BLaER1 treated with 17β-estradiol and CSF1 and Interleukin-3, amounts not matched to agents 10 nM and 100 nM (cell line): Measurements from ENCODE around the gene PPM1E.
"Not testable (repeated sequence)": the region's sequence is repeated elsewhere in the genome, so short reads cannot be mapped to it uniquely, and the experiment has no call there.

ENCODE experiments used
- H3K27ac ChIP-seq, 11 experiments: shearing (Covaris generic); formaldehyde crosslinking; 2 replicates each; pipeline ENCODE4 v1.8.1; 2022
- H3K27me3 ChIP-seq, 11 experiments: shearing (Covaris generic); formaldehyde crosslinking; 2 replicates each; pipeline ENCODE4 v1.8.1; 2022
- H3K36me3 ChIP-seq, 11 experiments: shearing (Covaris generic); formaldehyde crosslinking; 2 replicates each; pipeline ENCODE4 v1.8.1; 2022
- H3K4me1 ChIP-seq, 10 experiments: shearing (Covaris generic); formaldehyde crosslinking; 2 replicates each; pipeline ENCODE4 v1.8.1; 2022
- H3K4me2 ChIP-seq, 11 experiments: shearing (Covaris generic); formaldehyde crosslinking; 2 replicates each; pipeline ENCODE4 v1.8.1; 2022
- H3K4me3 ChIP-seq, 10 experiments: shearing (Covaris generic); formaldehyde crosslinking; 2 replicates each; pipeline ENCODE4 v1.8.1; 2022
- H3K9ac ChIP-seq, 11 experiments: shearing (Covaris generic); formaldehyde crosslinking; 2 replicates each; pipeline ENCODE4 v1.8.1; 2022
- H3K9me3 ChIP-seq, 11 experiments: shearing (Covaris generic); formaldehyde crosslinking; replicated peaks in 1 of 11; 2 replicates each; pipeline ENCODE4 v1.8.1; 2022
- H4K20me1 ChIP-seq, 11 experiments: shearing (Covaris generic); formaldehyde crosslinking; 2 replicates each; pipeline ENCODE4 v1.8.1; 2022
- Cebpa-rat ChIP-seq, 11 experiments: shearing (Covaris generic); IDR thresholded peaks; 2 replicates each; pipeline ENCODE4 v1.8.1; 2022

PPM1E gene

GRCh38 chr17:58760248-58760647 lies 4.6 kb downstream of the PPM1E start:
- H3K9ac ChIP-seq = no peak overlapping the region
- peaks cover 0 to 10% (median 0%) of the 10 kb centered on the region in 11 experiments; a peak in 2 of 22 replicates for H4K20me1 ChIP-seq
- no peaks in the 10 kb centered on the region for H3K36me3 ChIP-seq
- peaks cover 8 to 22% (median 19%) of the 10 kb centered on the region in 10 experiments; a peak in 19 of 20 replicates for H3K4me1 ChIP-seq
- H3K4me2 ChIP-seq = no peak overlapping the region
- TF ChIP-seq Cebpa-rat (IDR thresholded peaks at IDR 0.05) = no peak
- H3K9me3 ChIP-seq = no peaks in the 10 kb centered on the region
- peaks cover 10 to 30% (median 24%) of the 10 kb centered on the region in 11 experiments; a peak in 19 of 22 replicates for H3K27me3 ChIP-seq
- no peak overlapping the region for H3K4me3 ChIP-seq
- H3K27ac ChIP-seq = no peak overlapping the region

- peaks cover 0 to 5% (median 0%) of the 10 kb centered on the region in 11 experiments; a peak in 1 of 22 replicates for H4K20me1 ChIP-seq
- H3K27ac ChIP-seq = no peak overlapping the region
- no peaks in the 10 kb centered on the region for H3K9me3 ChIP-seq
- no peak overlapping the region for H3K9ac ChIP-seq
- no peak overlapping the region for H3K4me2 ChIP-seq
- H3K27me3 ChIP-seq = peaks cover 0 to 1% (median 0%) of the 10 kb centered on the region in 11 experiments; a peak in 3 of 22 replicates
- H3K36me3 ChIP-seq = no peaks in the 10 kb centered on the region
- no peak for TF ChIP-seq Cebpa-rat (IDR thresholded peaks at IDR 0.05)
- no peak overlapping the region for H3K4me3 ChIP-seq
- H3K4me1 ChIP-seq = peaks cover 0 to 7% (median 6%) of the 10 kb centered on the region in 10 experiments; a peak in 11 of 20 replicates
These were observed 7.6 kb downstream of the PPM1E start for GRCh38 chr17:58763263-58763662.

GRCh38 chr17:58764373-58764772 lies 8.7 kb downstream of the PPM1E start:
- H4K20me1 ChIP-seq = no peaks in the 10 kb centered on the region
- no peak overlapping the region for H3K27ac ChIP-seq
- H3K27me3 ChIP-seq = no peaks in the 10 kb centered on the region
- no peak overlapping the region for H3K4me3 ChIP-seq
- no peak overlapping the region for H3K9ac ChIP-seq
- H3K9me3 ChIP-seq = no peaks in the 10 kb centered on the region
- TF ChIP-seq Cebpa-rat (IDR thresholded peaks at IDR 0.05) = no peak
- H3K4me2 ChIP-seq = peak overlapping the region in 7 of 11 experiments; percentile 1 to 55 (median 29); a peak in 11 of 22 replicates
- peaks cover 0 to 7% (median 6%) of the 10 kb centered on the region in 10 experiments; a peak in 11 of 20 replicates for H3K4me1 ChIP-seq
- no peaks in the 10 kb centered on the region for H3K36me3 ChIP-seq

GRCh38 chr17:58778482-58778881 lies 22.8 kb downstream of the PPM1E start:
- H3K27me3 ChIP-seq, H3K4me3 ChIP-seq, H3K36me3 ChIP-seq, H3K27ac ChIP-seq, H3K4me2 ChIP-seq, H3K9ac ChIP-seq, H3K4me1 ChIP-seq, H4K20me1 ChIP-seq, H3K9me3 ChIP-seq: not testable (repeated sequence)

- TF ChIP-seq Cebpa-rat (IDR thresholded peaks at IDR 0.05) = no peak
- Histone ChIP-seq H3K4me3 (no peak overlapping the region), H3K27ac (no peak overlapping the region), H3K4me2 (no peak overlapping the region), H4K20me1 (no peaks in the 10 kb centered on the region), H3K36me3 (0 out of 22 replicates have a peak, but pooled peaks cover 0 to 3% (median 0%) of the 10 kb centered on the region in 11 experiments), H3K4me1 (no peaks in the 10 kb centered on the region), H3K9ac (no peak overlapping the region), H3K27me3 (no peaks in the 10 kb centered on the region), H3K9me3 (no peaks in the 10 kb centered on the region)
These were observed 23.8 kb downstream of the PPM1E start for GRCh38 chr17:58779446-58779845.

GRCh38 chr17:58783380-58783779 lies 27.7 kb downstream of the PPM1E start:
- no peaks in the 10 kb centered on the region for H4K20me1 ChIP-seq
- H3K9me3 ChIP-seq = no peaks in the 10 kb centered on the region
- TF ChIP-seq Cebpa-rat (IDR thresholded peaks at IDR 0.05) = no peak
- H3K27ac ChIP-seq = no peak overlapping the region
- no peaks in the 10 kb centered on the region for H3K27me3 ChIP-seq
- no peak overlapping the region for H3K4me3 ChIP-seq
- H3K4me1 ChIP-seq = peaks cover 0 to 6% (median 0%) of the 10 kb centered on the region in 10 experiments; a peak in 3 of 20 replicates
- H3K36me3 ChIP-seq = 0 out of 22 replicates have a peak, but pooled peaks cover 0 to 3% (median 0%) of the 10 kb centered on the region in 11 experiments
- H3K9ac ChIP-seq = no peak overlapping the region
- H3K4me2 ChIP-seq = no peak overlapping the region

GRCh38 chr17:58785097-58785496 lies 29.4 kb downstream of the PPM1E start:
- Histone ChIP-seq H3K36me3 (0 out of 22 replicates have a peak, but pooled peaks cover 0 to 3% (median 0%) of the 10 kb centered on the region in 11 experiments), H3K27ac (no peak overlapping the region), H3K4me3 (no peak overlapping the region), H3K4me1 (peaks cover 0 to 6% (median 0%) of the 10 kb centered on the region in 10 experiments; a peak in 3 of 20 replicates), H3K9ac (no peak overlapping the region), H3K9me3 (no peaks in the 10 kb centered on the region), H4K20me1 (no peaks in the 10 kb centered on the region), H3K4me2 (no peak overlapping the region), H3K27me3 (no peaks in the 10 kb centered on the region)
- no peak for TF ChIP-seq Cebpa-rat (IDR thresholded peaks at IDR 0.05)

- peak overlapping the region in 2 of 11 experiments; percentile 3 to 16; a peak in 1 of 22 replicates for H3K4me2 ChIP-seq
- H3K4me1 ChIP-seq = peaks cover 0 to 6% (median 0%) of the 10 kb centered on the region in 10 experiments; a peak in 3 of 20 replicates
- H3K4me3 ChIP-seq = no peak overlapping the region
- H3K9ac ChIP-seq = no peak overlapping the region
- TF ChIP-seq Cebpa-rat (IDR thresholded peaks at IDR 0.05) = no peak
- H4K20me1 ChIP-seq = no peaks in the 10 kb centered on the region
- H3K27ac ChIP-seq = no peak overlapping the region
- H3K36me3 ChIP-seq = 0 out of 22 replicates have a peak, but pooled peaks cover 0 to 3% (median 0%) of the 10 kb centered on the region in 11 experiments
- H3K27me3 ChIP-seq = no peaks in the 10 kb centered on the region
- no peaks in the 10 kb centered on the region for H3K9me3 ChIP-seq
These were observed 31.1 kb downstream of the PPM1E start for GRCh38 chr17:58786586-58787295.

GRCh38 chr17:58788199-58788598 lies 32.5 kb downstream of the PPM1E start:
- TF ChIP-seq Cebpa-rat (IDR thresholded peaks at IDR 0.05) = no peak
- H3K9ac ChIP-seq = no peak overlapping the region

More at GRCh38 chr17:58788199-58788598, 32.5 kb downstream of the PPM1E start:
- H3K27ac ChIP-seq = no peak overlapping the region
- no peaks in the 10 kb centered on the region for H3K9me3 ChIP-seq
- H3K4me1 ChIP-seq = peaks cover 0 to 6% (median 0%) of the 10 kb centered on the region in 10 experiments; a peak in 3 of 20 replicates
- H3K27me3 ChIP-seq = no peaks in the 10 kb centered on the region
- no peak overlapping the region for H3K4me3 ChIP-seq
- H4K20me1 ChIP-seq = no peaks in the 10 kb centered on the region
- H3K4me2 ChIP-seq = no peak overlapping the region
- H3K36me3 ChIP-seq = 0 out of 22 replicates have a peak, but pooled peaks cover 0 to 3% (median 0%) of the 10 kb centered on the region in 11 experiments
